Large intestine (tissue), 3 donors: Measurements from ENCODE around the gene RNF6. TPM values are rescaled to one million over a fixed set of nuclear protein-coding genes. Genes with fewer than 3 reads are reported as not detected.

ENCODE experiments used
- DNase-seq, 2 donors: peaks; one replicate each; pipeline versions ENCODE4 v3.0.0 to v3.0.0-alpha.2; 2013
- H3K27ac ChIP-seq: one replicate; pipeline ENCODE4 v1.5.1; 2013; ENCODE audit warnings: low read length
- H3K27me3 ChIP-seq: 2 replicates; pipeline ENCODE4 v1.6.1; 2013; ENCODE audit warnings: low read length; ENCODE audit not compliant: control insufficient read depth, insufficient read depth
- H3K36me3 ChIP-seq: 2 replicates; pipeline ENCODE4 v1.6.1; 2013; ENCODE audit warnings: low read length; ENCODE audit not compliant: control insufficient read depth, insufficient read depth
- H3K4me1 ChIP-seq: one replicate; pipeline ENCODE4 v1.6.1; 2013; ENCODE audit warnings: low read length; ENCODE audit not compliant: control insufficient read depth, insufficient read depth
- H3K4me3 ChIP-seq: one replicate; pipeline ENCODE4 v1.5.1; 2013; ENCODE audit warnings: low read length
- H3K9me3 ChIP-seq: one replicate; pipeline ENCODE4 v1.6.1; 2013; ENCODE audit warnings: mild to moderate bottlenecking, low read depth, low read length, moderate library complexity; ENCODE audit not compliant: control insufficient read depth
- WGBS: methylation state at CpG from one replicate; pipeline ENCODE4 v1.1.5; 2013; ENCODE audit warnings: low lambda C conversion rate; ENCODE audit not compliant: insufficient coverage; 5-methylcytosine and 5-hydroxymethylcytosine counted together
- polyA plus RNA-seq: library from polyadenylated mRNA; unstranded; fragments of 120-200 nt; gene quantifications from one replicate; pipeline ENCODE4 v1.2.1, GENCODE V29; 2013

The RNF6 gene
- polyA plus RNA-seq, 1 donor = 35.8 TPM

DNA sequence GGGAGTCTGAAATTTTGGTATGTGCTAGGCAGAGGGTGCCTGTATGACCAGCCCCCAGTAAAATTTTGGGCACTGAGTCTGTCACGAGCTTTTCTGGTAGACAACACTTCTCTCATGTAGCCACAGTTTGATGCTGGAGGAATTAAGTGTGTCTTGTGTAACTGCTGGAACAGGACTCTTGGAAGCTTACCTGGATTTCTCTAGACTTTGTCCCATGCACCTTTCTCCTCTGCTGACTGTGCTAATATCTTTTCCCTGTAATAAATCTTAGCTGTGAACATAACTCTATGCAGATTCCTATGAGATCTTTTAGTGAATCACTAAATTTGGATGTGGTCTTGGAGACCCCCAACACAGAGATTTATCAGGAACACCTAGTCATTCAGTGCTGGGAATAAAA is 13.8 kb downstream of the RNF6 start:
- no CpG with 5 or more reads among the region's 1 CpG for WGBS

DNA sequence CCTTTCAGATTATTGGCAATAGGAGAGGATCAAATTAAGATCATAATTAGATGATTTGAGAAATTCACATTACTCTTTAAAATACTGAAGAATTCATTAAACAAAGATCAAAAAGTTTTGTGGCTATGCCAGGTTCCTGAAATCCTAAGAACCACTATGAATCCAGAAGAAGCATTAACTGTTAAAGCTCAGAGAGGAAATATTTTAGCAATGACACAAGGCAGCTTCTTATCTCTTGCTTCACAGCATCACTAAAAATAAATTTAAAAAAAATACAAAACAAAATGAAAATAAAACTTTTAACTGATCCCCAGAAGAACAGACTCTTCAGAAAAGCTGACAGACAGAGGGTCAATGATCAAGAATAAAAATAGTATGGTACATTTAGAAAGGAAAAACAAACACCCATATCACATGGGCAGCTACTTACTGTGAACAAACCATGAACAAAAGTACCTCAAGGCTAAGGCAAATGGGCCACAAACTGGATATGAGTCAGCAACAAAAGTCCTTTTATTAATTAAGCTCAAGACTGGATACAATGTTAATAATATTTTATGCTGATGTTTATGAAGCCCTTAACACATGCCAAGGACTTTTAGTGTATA is 19.6 kb downstream of the RNF6 start:
- no peak overlapping the region for H3K27ac ChIP-seq
- H3K27me3 ChIP-seq = no peaks in the 10 kb centered on the region
- no peak for DNase-seq
- no peaks in the 10 kb centered on the region for H3K4me1 ChIP-seq
- peaks cover 3% of the 10 kb centered on the region for H3K36me3 ChIP-seq
- no peaks in the 10 kb centered on the region for H3K9me3 ChIP-seq
- no peak overlapping the region for H3K4me3 ChIP-seq

More for the DNA sequence above, 13.8 kb downstream of the RNF6 start:
- Histone ChIP-seq H3K9me3 (no peaks in the 10 kb centered on the region), H3K27me3 (no peaks in the 10 kb centered on the region), H3K4me1 (peaks cover 10% of the 10 kb centered on the region), H3K27ac (peak overlapping the region; percentile 49), H3K36me3 (peaks cover 21% of the 10 kb centered on the region), H3K4me3 (no peak overlapping the region)
- DNase-seq = peak; percentile 58 to 73

- Histone ChIP-seq H3K36me3 (no peaks in the 10 kb centered on the region), H3K27me3 (no peaks in the 10 kb centered on the region), H3K27ac (no peak overlapping the region), H3K9me3 (peaks cover 6% of the 10 kb centered on the region), H3K4me3 (no peak overlapping the region), H3K4me1 (no peaks in the 10 kb centered on the region)
- DNase-seq = no peak
Measured at GRCh38 chr13:26200811-26201210, 21.3 kb downstream of the RNF6 start.

GRCh38 chr13:26198116-26198515 is 24.0 kb downstream of the RNF6 start:
- H3K4me3 ChIP-seq = no peak overlapping the region
- H3K9me3 ChIP-seq = peaks cover 20% of the 10 kb centered on the region
- H3K4me1 ChIP-seq = no peaks in the 10 kb centered on the region

GRCh38 chr13:26197298-26197697 is 24.8 kb downstream of the RNF6 start:
- DNase-seq = no peak
- Histone ChIP-seq H3K4me1 (no peaks in the 10 kb centered on the region), H3K36me3 (no peaks in the 10 kb centered on the region), H3K27ac (no peak overlapping the region), H3K27me3 (no peaks in the 10 kb centered on the region), H3K4me3 (no peak overlapping the region), H3K9me3 (peaks cover 20% of the 10 kb centered on the region)

More at GRCh38 chr13:26198116-26198515, 24.0 kb downstream of the RNF6 start:
- no peaks in the 10 kb centered on the region for H3K27me3 ChIP-seq
- H3K27ac ChIP-seq = no peak overlapping the region
- H3K36me3 ChIP-seq = no peaks in the 10 kb centered on the region
- no peak for DNase-seq

DNA sequence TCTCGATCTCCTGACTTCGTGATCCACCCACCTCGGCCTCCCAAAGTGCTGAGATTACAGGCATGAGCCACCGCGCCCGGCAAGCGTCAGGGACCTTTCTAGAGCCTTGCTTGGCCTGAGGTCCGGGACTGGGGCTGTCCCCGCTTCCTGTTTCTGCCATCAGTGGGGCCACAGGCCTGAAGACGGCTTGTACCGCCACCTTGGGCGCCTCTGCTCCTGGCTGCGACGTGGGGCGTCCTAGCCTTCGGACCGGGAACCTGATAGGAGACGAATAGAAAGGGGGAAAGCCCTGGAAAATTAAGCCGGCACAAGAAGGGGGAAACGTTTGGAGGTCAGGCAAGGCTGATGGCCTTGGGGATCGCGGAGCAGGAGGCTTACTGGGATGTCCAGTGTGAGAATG is 35.1 kb downstream of the RNF6 start:
- DNase-seq = peak in 1 of 2 donors; percentile 38
- Histone ChIP-seq H3K4me3 (peak overlapping the region; percentile 55), H3K36me3 (no peaks in the 10 kb centered on the region), H3K27me3 (no peaks in the 10 kb centered on the region), H3K27ac (no peak overlapping the region), H3K9me3 (no peaks in the 10 kb centered on the region), H3K4me1 (no peaks in the 10 kb centered on the region)
- WGBS = no CpG with 5 or more reads among the region's 22 CpGs

DNA sequence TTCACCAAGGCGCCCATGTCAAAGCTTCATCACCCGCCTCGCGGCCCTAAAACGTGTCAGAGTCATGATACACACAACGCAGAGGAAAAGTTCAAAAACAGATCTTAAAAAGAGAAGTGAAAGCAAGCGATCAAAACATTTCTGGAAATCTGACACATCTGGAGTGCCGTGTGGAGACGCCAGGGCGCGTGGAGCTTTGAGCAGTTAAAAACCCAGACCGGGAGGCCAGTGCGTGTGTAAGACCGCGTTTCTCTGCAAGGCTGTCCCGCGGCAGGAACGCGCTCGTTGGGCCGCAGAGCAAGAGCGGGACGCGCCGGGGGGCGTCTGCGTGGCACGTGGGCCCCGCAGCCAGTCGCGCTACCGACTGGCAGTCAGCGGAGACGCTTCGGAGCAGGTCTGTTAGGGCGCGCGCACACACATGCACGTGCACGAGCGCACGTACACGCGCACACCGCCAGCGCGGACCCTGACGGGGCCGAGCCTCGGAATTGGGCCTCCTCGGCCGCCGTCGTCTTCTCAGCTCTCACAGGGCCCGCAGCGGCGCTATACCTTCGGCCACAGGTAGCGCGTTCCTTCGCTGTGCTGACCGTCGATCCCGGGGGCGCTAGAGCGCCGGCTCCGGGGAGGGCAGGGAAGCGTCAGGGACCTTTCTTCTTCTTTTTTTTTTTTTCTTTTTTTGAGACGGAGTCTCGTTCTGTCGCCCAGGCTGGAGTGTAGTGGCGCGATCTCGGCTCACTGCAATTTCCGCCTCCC is 35.8 kb downstream of the RNF6 start:
- DNase-seq = peak; percentile 94 to 98
- peak overlapping the region; percentile 55 for H3K4me3 ChIP-seq
- no peaks in the 10 kb centered on the region for H3K9me3 ChIP-seq
- no CpG with 5 or more reads among the region's 76 CpGs for WGBS
- H3K27me3 ChIP-seq = no peaks in the 10 kb centered on the region
- H3K36me3 ChIP-seq = no peaks in the 10 kb centered on the region
- H3K4me1 ChIP-seq = no peaks in the 10 kb centered on the region
- peak overlapping the region; percentile 50 for H3K27ac ChIP-seq

DNA sequence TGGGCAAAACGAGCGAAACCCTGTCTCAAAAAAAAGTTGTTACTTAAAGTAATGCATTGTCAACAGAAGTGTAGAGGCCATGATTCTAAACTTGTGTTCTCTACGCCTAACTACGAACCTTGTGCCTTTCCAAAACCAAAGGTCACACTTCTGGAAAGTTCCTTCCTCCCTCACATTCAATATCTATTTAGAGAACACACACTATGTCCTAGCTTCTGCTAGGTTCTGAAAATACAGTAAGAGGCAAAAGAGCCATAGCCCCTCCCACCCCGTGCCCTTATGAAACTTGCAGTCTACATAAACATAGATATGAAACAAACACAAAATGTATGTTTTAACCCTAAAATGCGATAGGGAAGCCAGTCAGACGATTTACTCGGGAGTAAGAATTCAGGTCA is 36.4 kb downstream of the RNF6 start:
- Histone ChIP-seq H3K4me3 (peak overlapping the region; percentile 55), H3K27ac (peak overlapping the region; percentile 50), H3K27me3 (no peaks in the 10 kb centered on the region), H3K36me3 (no peaks in the 10 kb centered on the region), H3K4me1 (no peaks in the 10 kb centered on the region), H3K9me3 (no peaks in the 10 kb centered on the region)
- no CpG with 5 or more reads among the region's 8 CpGs for WGBS
- DNase-seq = no peak

GRCh38 chr13:26184791-26185250 is 37.3 kb downstream of the RNF6 start:
- no peaks in the 10 kb centered on the region for H3K27me3 ChIP-seq
- H3K27ac ChIP-seq = no peak overlapping the region
- H3K4me3 ChIP-seq = no peak overlapping the region
- WGBS = 69% methylated on average over 5 of the region's 8 CpGs
- H3K36me3 ChIP-seq = no peaks in the 10 kb centered on the region
- DNase-seq = peak; percentile 57 to 63
- H3K9me3 ChIP-seq = no peaks in the 10 kb centered on the region
- no peaks in the 10 kb centered on the region for H3K4me1 ChIP-seq

DNA sequence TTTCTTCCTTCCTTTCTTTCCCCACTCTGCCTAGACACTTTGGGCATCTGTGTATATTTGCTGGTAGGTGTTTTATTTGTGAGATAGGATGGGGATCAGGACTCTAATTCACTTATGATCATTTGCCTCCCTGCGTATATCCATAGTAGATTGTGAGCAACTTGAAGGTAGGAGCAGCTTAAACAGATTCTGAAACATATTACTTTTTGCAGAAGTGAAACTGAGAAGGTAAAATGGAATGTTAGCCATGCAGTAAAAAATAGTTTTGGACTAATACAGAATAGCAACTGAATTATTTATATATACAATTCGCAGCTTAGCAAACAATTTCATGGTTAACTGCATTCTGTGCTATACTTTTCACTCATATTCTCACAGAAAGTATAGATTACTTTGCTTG is 38.7 kb downstream of the RNF6 start:
- H3K9me3 ChIP-seq = no peaks in the 10 kb centered on the region
- DNase-seq = no peak
- no peak overlapping the region for H3K27ac ChIP-seq
- no peaks in the 10 kb centered on the region for H3K36me3 ChIP-seq
- H3K4me1 ChIP-seq = no peaks in the 10 kb centered on the region
- 100% methylated on average over 1 of the region's 2 CpGs for WGBS
- H3K27me3 ChIP-seq = no peaks in the 10 kb centered on the region
- H3K4me3 ChIP-seq = no peak overlapping the region

DNA sequence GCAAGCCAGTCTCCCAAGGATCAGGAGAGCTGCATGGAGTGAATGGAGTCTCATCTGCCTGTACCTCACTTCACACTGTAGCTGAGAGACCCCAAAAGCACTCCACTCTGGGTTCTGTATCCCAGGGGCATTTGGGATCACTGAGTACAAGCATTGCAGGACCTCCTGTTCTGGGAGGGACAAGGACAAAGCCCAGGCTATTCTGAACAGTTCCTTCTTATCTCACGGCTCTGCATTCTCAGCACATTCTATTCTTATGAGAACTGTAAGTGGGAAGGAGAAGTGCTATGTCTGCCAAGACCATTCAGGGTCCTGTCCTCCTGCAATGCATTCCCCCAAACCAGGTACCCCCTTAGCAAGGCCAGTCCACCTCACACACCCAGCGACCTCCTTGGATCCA is 42.8 kb downstream of the RNF6 start:
- no peak overlapping the region for H3K27ac ChIP-seq
- peaks cover 2% of the 10 kb centered on the region for H3K27me3 ChIP-seq
- DNase-seq = no peak
- no peaks in the 10 kb centered on the region for H3K9me3 ChIP-seq
- H3K4me1 ChIP-seq = no peaks in the 10 kb centered on the region
- no peaks in the 10 kb centered on the region for H3K36me3 ChIP-seq
- WGBS = no CpG with 5 or more reads among the region's 2 CpGs
- H3K4me3 ChIP-seq = no peak overlapping the region
